ENCODE results near the gene DOK6.

DOK6 gene

DNA sequence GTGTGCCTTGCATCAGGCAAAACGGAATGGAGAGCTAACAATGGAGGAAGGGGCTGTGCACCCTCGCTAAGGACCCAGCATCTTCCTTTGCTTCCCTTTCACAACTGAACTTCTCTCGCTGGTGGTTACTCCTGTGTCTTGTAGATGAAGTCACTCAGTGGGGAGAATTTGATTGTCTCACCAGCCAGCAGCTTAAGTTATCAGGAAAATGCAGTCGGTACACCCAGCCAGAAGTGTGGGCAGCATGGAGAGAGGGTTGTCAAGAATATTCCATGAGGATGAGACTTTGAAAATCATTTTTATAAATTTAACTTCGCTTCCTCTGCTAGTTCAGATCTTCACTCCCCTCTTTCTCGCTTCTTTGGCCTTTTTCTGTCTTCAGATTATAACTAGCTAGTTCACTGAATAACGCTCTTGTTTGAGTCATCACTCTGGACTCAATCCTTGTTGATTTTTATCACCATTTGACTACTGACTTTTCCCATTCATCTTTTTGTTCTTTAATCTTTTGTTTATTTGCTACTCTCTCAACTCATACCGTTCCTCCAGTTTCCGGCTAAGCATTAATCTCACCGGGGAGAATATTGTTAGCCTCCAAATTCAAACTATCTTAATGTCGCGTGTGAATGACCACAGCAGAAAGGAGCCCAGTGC, 325.3 kb downstream of the DOK6 start:
- no peak for TF ChIP-seq ZNF274 (IDR thresholded peaks at IDR 0.05; ENCODE audit: low read depth, low read length)
- no peak overlapping the region for H3K4me3 ChIP-seq (ENCODE audit: low read length)

DNA sequence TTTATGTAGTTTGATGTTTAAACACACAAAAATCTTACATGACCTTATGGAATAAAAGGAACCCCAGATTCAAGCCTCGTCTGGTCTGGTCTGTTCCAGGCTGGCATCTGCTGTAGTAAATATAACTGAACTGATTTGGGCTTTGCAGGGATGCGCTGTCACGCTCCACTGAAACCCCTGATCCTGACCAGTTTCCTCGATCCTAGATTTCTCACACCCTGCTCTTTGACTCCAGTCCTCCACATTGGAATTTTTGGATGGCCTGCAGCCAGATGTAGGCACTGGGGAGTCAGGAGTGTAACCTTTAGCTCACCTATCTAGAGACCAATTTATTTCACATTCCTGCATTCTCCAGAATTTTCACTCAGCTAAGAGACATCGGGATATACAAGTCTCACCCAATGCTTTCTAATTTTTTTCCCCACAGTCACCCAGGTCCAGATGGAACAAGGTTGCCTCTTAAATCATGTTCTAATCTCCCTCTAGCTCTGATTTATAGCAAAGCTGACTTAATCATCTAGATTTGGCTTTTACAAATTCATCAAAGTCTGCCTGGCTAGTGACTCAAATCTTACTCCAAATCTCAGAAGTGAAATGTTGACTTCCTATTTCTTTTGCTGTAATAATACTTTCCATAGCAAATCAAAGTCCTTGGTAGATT, 327.4 kb downstream of the DOK6 start:
- no peak for TF ChIP-seq ZNF274 (IDR thresholded peaks at IDR 0.05; ENCODE audit: low read depth, low read length)
- no peak overlapping the region for H3K4me3 ChIP-seq (ENCODE audit: low read length)

DNA sequence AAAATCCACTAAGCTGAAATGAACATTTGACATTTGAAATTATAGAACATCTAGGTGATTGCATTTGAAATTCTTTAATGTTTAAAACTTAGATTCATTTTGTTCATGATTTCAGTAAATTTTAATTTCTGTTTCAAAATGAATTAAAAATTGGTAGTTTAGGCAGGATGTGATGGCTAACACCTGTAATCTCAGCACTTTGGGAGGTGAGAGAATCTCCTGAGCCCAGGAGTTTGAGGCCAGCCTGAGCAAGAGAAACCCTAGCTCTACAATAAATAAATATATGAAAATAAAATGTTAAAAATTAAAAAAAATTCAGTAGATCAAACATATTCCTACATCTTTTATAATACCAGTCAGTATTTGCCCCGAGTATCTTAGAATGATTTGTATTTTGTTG, 330.0 kb downstream of the DOK6 start:
- no peak for TF ChIP-seq ZNF274 (IDR thresholded peaks at IDR 0.05; ENCODE audit: low read depth, low read length)
- H3K4me3 ChIP-seq (ENCODE audit: low read length) = no peak overlapping the region

GRCh38 chr18:69734536-69734935, 333.8 kb downstream of the DOK6 start:
- no peak for TF ChIP-seq ZNF274 (IDR thresholded peaks at IDR 0.05; ENCODE audit: low read depth, low read length)
- H3K4me3 ChIP-seq (ENCODE audit: low read length) = no peak overlapping the region

- TF ChIP-seq ZNF274 (IDR thresholded peaks at IDR 0.05; ENCODE audit: low read depth, low read length) = no peak
- no peak overlapping the region for H3K4me3 ChIP-seq (ENCODE audit: low read length)
These were observed 336.0 kb downstream of the DOK6 start for GRCh38 chr18:69736730-69737129.

- TF ChIP-seq ZNF274 (IDR thresholded peaks at IDR 0.05; ENCODE audit: low read depth, low read length) = no peak
- no peak overlapping the region for H3K4me3 ChIP-seq (ENCODE audit: low read length)
These were observed 337.2 kb downstream of the DOK6 start for GRCh38 chr18:69737851-69738250.

DNA sequence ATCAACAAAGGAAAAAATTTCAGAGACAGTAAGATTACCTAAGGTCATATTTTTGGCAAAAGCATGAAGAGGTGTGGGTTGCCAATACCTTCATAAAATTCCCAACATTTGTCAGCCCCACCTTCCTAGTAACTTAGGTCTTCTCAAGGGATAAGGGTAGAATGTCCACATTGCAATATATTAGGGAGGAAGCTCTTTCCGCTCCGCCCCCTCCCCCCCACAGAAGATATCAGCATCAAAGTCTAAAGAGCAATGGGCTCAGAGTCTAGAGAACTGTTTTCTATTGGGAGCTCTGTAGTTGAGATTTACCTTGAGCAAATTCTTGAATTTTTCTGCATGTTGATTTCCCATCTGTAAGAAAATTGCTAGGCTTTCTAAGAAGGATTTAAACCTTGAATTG, 346.7 kb downstream of the DOK6 start:
- TF ChIP-seq ZNF274 (IDR thresholded peaks at IDR 0.05; ENCODE audit: low read depth, low read length) = no peak
- no peak overlapping the region for H3K4me3 ChIP-seq (ENCODE audit: low read length)

GRCh38 chr18:69752737-69753380, 352.2 kb downstream of the DOK6 start:
- H3K4me3 ChIP-seq (ENCODE audit: low read length) = no peak overlapping the region
- no peak for TF ChIP-seq ZNF274 (IDR thresholded peaks at IDR 0.05; ENCODE audit: low read depth, low read length)

DNA sequence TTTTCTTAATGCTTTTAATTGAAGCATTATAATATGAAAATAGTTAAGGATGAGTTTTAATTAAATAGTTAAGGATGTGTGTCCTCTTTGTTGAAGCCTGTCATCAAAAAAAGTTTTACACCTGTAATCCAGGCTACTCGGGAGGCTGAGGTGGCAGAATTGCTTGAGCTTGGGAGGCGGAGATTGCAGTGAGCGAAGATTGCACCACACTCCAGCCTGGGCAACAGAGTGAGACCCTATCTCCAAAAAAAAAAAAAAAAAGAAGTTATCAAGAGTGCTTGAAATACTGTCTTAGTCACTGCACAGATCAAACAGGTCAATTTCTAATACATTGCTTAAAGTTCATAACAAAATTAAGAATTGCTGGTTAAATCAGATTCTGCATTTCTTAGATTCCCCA, 353.4 kb downstream of the DOK6 start:
- no peak for TF ChIP-seq ZNF274 (IDR thresholded peaks at IDR 0.05; ENCODE audit: low read depth, low read length)
- H3K4me3 ChIP-seq (ENCODE audit: low read length) = no peak overlapping the region

DNA sequence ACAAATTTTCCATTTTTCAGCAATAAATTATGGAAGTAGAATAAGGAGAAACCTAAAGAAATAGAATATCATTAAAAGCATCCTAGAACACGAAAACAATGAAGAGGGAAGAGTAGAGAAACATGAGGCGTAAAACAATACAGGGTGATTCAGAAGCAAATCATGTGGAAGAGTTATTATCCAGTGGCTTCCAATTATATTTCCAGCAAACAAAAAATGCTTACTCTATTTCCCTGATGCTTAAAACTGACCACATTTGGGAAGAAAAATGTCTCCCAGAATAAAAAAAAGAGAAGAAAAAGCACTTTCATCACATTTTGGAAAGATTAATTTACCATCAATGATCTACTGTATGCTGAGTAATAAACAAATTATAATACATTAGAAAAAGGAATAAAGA, 354.4 kb downstream of the DOK6 start:
- TF ChIP-seq ZNF274 (IDR thresholded peaks at IDR 0.05; ENCODE audit: low read depth, low read length) = no peak
- H3K4me3 ChIP-seq (ENCODE audit: low read length) = no peak overlapping the region

GRCh38 chr18:69755856-69756496, 355.3 kb downstream of the DOK6 start:
- no peak overlapping the region for H3K4me3 ChIP-seq (ENCODE audit: low read length)
- TF ChIP-seq ZNF274 (IDR thresholded peaks at IDR 0.05; ENCODE audit: low read depth, low read length) = no peak

DNA sequence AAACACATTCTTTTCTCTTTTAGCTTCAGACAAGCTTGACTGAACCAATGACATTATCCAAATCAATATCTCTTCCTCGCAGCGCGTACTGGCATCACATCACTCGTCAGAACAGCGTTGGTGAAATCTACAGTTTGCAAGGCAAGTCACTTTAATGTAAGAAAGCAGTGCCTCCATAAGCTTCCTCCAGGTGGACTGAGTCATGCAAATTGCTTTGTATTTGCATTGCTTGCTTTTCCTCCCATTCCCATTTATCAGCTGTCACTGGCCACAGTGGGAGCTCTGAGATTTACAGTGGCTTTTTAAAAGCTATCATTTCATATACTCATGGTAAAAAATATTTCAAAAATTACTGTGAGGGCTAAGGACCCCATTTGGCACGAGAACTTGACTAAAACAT, 357.0 kb downstream of the DOK6 start:
- H3K4me3 ChIP-seq (ENCODE audit: low read length) = no peak overlapping the region
- TF ChIP-seq ZNF274 (IDR thresholded peaks at IDR 0.05; ENCODE audit: low read depth, low read length) = no peak

DNA sequence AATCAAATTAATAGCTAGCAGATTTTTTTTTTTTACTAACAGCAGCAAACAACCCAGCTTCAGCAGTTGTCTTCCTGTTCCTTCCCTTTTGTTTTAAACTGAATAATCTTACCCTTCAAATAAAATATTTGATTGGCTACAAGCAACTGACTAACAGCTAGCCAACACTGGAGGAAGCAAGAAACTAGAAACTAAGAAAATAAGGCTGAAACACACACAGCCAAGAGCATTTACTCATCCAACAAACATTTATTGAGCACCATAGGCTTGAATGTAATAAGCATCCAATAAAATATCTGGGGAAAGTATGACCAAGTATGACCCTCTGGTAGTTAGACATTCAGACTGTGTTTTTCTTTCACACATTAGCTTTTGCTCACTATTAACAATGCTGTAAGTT, 357.8 kb downstream of the DOK6 start:
- TF ChIP-seq ZNF274 (IDR thresholded peaks at IDR 0.05; ENCODE audit: low read depth, low read length) = no peak
- H3K4me3 ChIP-seq (ENCODE audit: low read length) = no peak overlapping the region

DNA sequence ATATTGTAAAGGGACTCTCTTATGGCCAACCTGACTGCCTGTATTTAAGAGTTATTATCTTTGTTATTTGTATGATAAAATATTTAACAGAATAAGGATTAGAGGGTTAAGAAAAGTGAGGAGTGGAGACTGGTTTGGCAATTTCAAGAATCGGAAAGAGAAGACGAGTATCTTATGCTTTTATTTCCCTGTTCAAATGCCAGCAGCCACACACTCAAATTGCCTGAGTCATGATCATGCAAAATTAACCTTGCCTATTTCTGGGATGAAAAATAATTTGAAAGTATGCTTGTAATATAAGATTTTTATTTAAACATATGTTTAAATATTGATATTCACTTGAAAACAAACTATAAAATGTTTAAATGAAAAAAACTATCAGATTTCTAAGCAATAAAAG, 358.4 kb downstream of the DOK6 start:
- H3K4me3 ChIP-seq (ENCODE audit: low read length) = no peak overlapping the region
- no peak for TF ChIP-seq ZNF274 (IDR thresholded peaks at IDR 0.05; ENCODE audit: low read depth, low read length)

GRCh38 chr18:69763002-69763401, 362.3 kb downstream of the DOK6 start:
- no peak overlapping the region for H3K4me3 ChIP-seq (ENCODE audit: low read length)
- TF ChIP-seq ZNF274 (IDR thresholded peaks at IDR 0.05; ENCODE audit: low read depth, low read length) = no peak
